B cell (primary cell): ENCODE measurements around the gene UNC13C. TPM values are rescaled to one million over a fixed set of nuclear protein-coding genes. Genes with fewer than 3 reads are reported as not detected.

ENCODE experiments used
- ATAC-seq: fragments of 200-7000 bp; cut with Tn5 transposase; one replicate; pipeline ENCODE4 v1.10.0; 2021; ENCODE audit warnings: low read depth, mild to moderate bottlenecking, moderate number of reproducible peaks, moderate library complexity
- CTCF ChIA-PET: fragments of 350-600 bp; sonication (Branson Sonifier 250); formaldehyde crosslinking; loops from one replicate; lab custom pipeline; 2021; ENCODE audit warnings: antibody characterized with exemption, inconsistent platforms; lab: Charles Lee
- POLR2A ChIA-PET: fragments of 350-600 bp; sonication (Branson Sonifier 250); formaldehyde crosslinking; loops from one replicate; lab custom pipeline; 2021; ENCODE audit warnings: antibody characterized with exemption; lab: Charles Lee
- DNase-seq: peaks from one replicate; pipeline ENCODE4 v3.0.0; 2013
- H2AFZ ChIP-seq: 2 replicates; pipeline ENCODE4 v1.6.1; 2012; ENCODE audit warnings: mild to moderate bottlenecking, low read depth, low read length; ENCODE audit not compliant: insufficient read depth, poor library complexity, severe bottlenecking
- H3K27ac ChIP-seq, 2 donors: 1 replicate in 1 of 2; 2 replicates in 1 of 2; pipeline ENCODE4 v1.5.1; 2012 to 2013; ENCODE audit warnings: low read length in 2 of 2, mild to moderate bottlenecking in 2 of 2, moderate library complexity in 1 of 2
- H3K27me3 ChIP-seq, 4 experiments: fragments of 200-600 bp in 1 of 4; sonication (generic) in 1 of 4; replicated peaks in 1 of 4; 1 replicate in 2 of 4; 2 replicates in 2 of 4; pipeline versions ENCODE4 v1.6.1 to v1.7.0; 2013 to 2016; ENCODE audit warnings: low read length in 3 of 4, mild to moderate bottlenecking in 2 of 4, mixed read lengths in 1 of 4, moderate library complexity in 1 of 4; ENCODE audit not compliant: insufficient read depth in 4 of 4, control insufficient read depth in 3 of 4; ENCODE audit errors: control extremely low read depth in 1 of 4
- H3K36me3 ChIP-seq, 2 experiments: replicated peaks in 1 of 2; 1 replicate in 1 of 2; 2 replicates in 1 of 2; pipeline versions ENCODE4 v1.6.1 to v1.7.1; 2013; ENCODE audit warnings: low read length in 1 of 2; ENCODE audit not compliant: insufficient read depth in 2 of 2, control insufficient read depth in 1 of 2; ENCODE audit errors: control extremely low read depth in 1 of 2, extremely low read depth in 1 of 2
- H3K4me1 ChIP-seq, 2 donors: fragments of 200-600 bp in 1 of 2; sonication (generic) in 1 of 2; 1 replicate in 1 of 2; 2 replicates in 1 of 2; pipeline versions ENCODE4 v1.5.1 to v1.6.1; 2013 to 2017; ENCODE audit warnings: low read length in 2 of 2; ENCODE audit not compliant: control insufficient read depth in 2 of 2, insufficient read depth in 2 of 2
- H3K4me2 ChIP-seq: replicated peaks from 2 replicates; pipeline ENCODE3; 2012; ENCODE audit warnings: mild to moderate bottlenecking, low read depth, low read length; ENCODE audit not compliant: poor library complexity, severe bottlenecking
- H3K4me3 ChIP-seq, 5 experiments: fragments of 200-600 bp in 1 of 5; sonication (generic) in 1 of 5; 1 replicate in 3 of 5; 2 replicates in 2 of 5; pipeline versions ENCODE4 v1.5.1 to v1.7.0; 2011 to 2016; ENCODE audit warnings: low read length in 4 of 5, mild to moderate bottlenecking in 4 of 5, low read depth in 2 of 5, control low read depth in 1 of 5, moderate library complexity in 1 of 5; ENCODE audit not compliant: insufficient read depth in 1 of 5; ENCODE audit errors: control extremely low read depth in 1 of 5, extremely low read depth in 1 of 5
- H3K79me2 ChIP-seq: fragments of 200-600 bp; sonication (generic); one replicate; pipeline ENCODE4 v1.6.0; 2016; ENCODE audit warnings: low read length; ENCODE audit not compliant: control insufficient read depth, insufficient read depth
- H3K9ac ChIP-seq: fragments of 200-600 bp; sonication (generic); 2 replicates; pipeline ENCODE4 v1.6.1; 2017; ENCODE audit warnings: mild to moderate bottlenecking, low read length, moderate library complexity
- H3K9me3 ChIP-seq, 3 donors: one replicate each; pipeline versions ENCODE4 v1.6.1 to v1.7.1; 2013; ENCODE audit warnings: low read length in 2 of 3; ENCODE audit not compliant: control insufficient read depth in 2 of 3, insufficient read depth in 1 of 3; ENCODE audit errors: control extremely low read depth in 1 of 3
- H4K20me1 ChIP-seq: 2 replicates; pipeline ENCODE4 v1.6.0; 2012; ENCODE audit warnings: mild to moderate bottlenecking, low read length; ENCODE audit not compliant: insufficient read depth, control insufficient read depth, poor library complexity, severe bottlenecking
- H3K27ac Mint-ChIP-seq: one replicate; pipeline ENCODE4 v1.8.0; 2021; ENCODE audit warnings: mixed read lengths
- H3K27me3 Mint-ChIP-seq: one replicate; pipeline ENCODE4 v1.8.0; 2021; ENCODE audit warnings: mixed read lengths
- H3K4me1 Mint-ChIP-seq: one replicate; pipeline ENCODE4 v1.8.0; 2021; ENCODE audit warnings: mixed read lengths
- H3K4me3 Mint-ChIP-seq: one replicate; pipeline ENCODE4 v1.8.0; 2021; ENCODE audit warnings: mixed read lengths
- H3K9me3 Mint-ChIP-seq: one replicate; pipeline ENCODE4 v1.8.0; 2022; ENCODE audit warnings: mixed read lengths; ENCODE audit not compliant: insufficient read depth
- CTCF ChIP-seq: fragments of 200-600 bp; IDR thresholded peaks from one replicate; pipeline ENCODE4 v1.8.0; 2022; ENCODE audit warnings: antibody characterized with exemption, mild to moderate bottlenecking
- EZH2 ChIP-seq: IDR thresholded peaks from 2 replicates; pipeline ENCODE4 v1.6.1; 2012; ENCODE audit warnings: borderline replicate concordance, low read depth, mild to moderate bottlenecking, moderate library complexity, low read length; ENCODE audit not compliant: insufficient read depth, poor library complexity, severe bottlenecking
- WGBS: methylation state at CpG from one replicate; pipeline ENCODE4 v1.1.5; 2013; ENCODE audit warnings: missing lambda C conversion rate; ENCODE audit not compliant: insufficient coverage; 5-methylcytosine and 5-hydroxymethylcytosine counted together
- intact Hi-C: fragments of 100-400 bp; cut with micrococcal nuclease; formaldehyde crosslinking; loops from one replicate; pipeline ENCODE4 v1.10.0; 2022
- polyA plus RNA-seq: library from polyadenylated mRNA; depleted of rRNA; stranded (reverse); fragments of >200 nt; gene quantifications from 2 replicates; pipeline ENCODE4 v1.2.3, GENCODE V29; 2012
- total RNA-seq, 2 donors: library from RNA; stranded (reverse); fragments of 120-200 nt in 1 of 2; gene quantifications; 1 replicate in 1 of 2; 2 replicates in 1 of 2; pipeline versions ENCODE4 v1.2.3 to v1.2.4, GENCODE V29; 2013 to 2022

The UNC13C gene
- total and polyA plus RNA-seq, 2 donors (not counting 1 experiment from before 2014, with no cell fraction given), result not detected

- CTCF ChIA-PET, result no interaction called here
Observed at GRCh38 chr15:54083991-54084390, 105.8 kb downstream of the UNC13C start.

GRCh38 chr15:54088837-54089236, 110.6 kb downstream of the UNC13C start:
- ATAC-seq (no peak), DNase-seq (no peak)
- Histone ChIP-seq H3K9ac (no peak overlapping the region), H3K79me2 (no peaks in the 10 kb centered on the region), H3K4me3 (no peak overlapping the region), H3K27me3 (no peaks in the 10 kb centered on the region), H3K36me3 (no peaks in the 10 kb centered on the region), H3K27ac (no peak overlapping the region), H3K9me3 (no peaks in the 10 kb centered on the region), H3K4me1 (no peaks in the 10 kb centered on the region), H2AFZ (no peak overlapping the region), H4K20me1 (no peaks in the 10 kb centered on the region), H3K4me2 (no peak overlapping the region)
- Mint-ChIP-seq H3K27ac (no peak overlapping the region), H3K27me3 (no peaks in the 10 kb centered on the region), H3K4me1 (no peaks in the 10 kb centered on the region), H3K4me3 (no peak overlapping the region), H3K9me3 (no peaks in the 10 kb centered on the region)
- POLR2A ChIA-PET, result no interaction called here
- TF ChIP-seq EZH2 (no peak), CTCF (no peak)
- intact Hi-C loops, result no loop called here
- 84% methylated on average over 2 of the region's 2 CpGs for WGBS
- CTCF ChIA-PET, result no interaction called here

More at GRCh38 chr15:54083991-54084390, 105.8 kb downstream of the UNC13C start:
- H3K4me1 ChIP-seq, result no peaks in the 10 kb centered on the region
- H3K9me3 ChIP-seq, result no peaks in the 10 kb centered on the region
- H3K27me3 ChIP-seq, result no peaks in the 10 kb centered on the region
- Mint-ChIP-seq H3K9me3 (no peaks in the 10 kb centered on the region), H3K4me1 (no peaks in the 10 kb centered on the region), H3K4me3 (no peak overlapping the region), H3K27me3 (no peaks in the 10 kb centered on the region), H3K27ac (no peak overlapping the region)
- H3K9ac ChIP-seq, result no peak overlapping the region
- no peaks in the 10 kb centered on the region for H3K36me3 ChIP-seq
- H4K20me1 ChIP-seq, result no peaks in the 10 kb centered on the region
- H3K79me2 ChIP-seq, result no peaks in the 10 kb centered on the region
- 89% methylated on average over 3 of the region's 7 CpGs for WGBS
- TF ChIP-seq CTCF (no peak), EZH2 (no peak)
- H2AFZ ChIP-seq, result no peak overlapping the region
- DNase-seq (no peak), ATAC-seq (no peak)
- intact Hi-C loops, result no loop called here
- H3K27ac ChIP-seq, result no peak overlapping the region
- POLR2A ChIA-PET, result no interaction called here
- no peak overlapping the region for H3K4me3 ChIP-seq
- H3K4me2 ChIP-seq, result no peak overlapping the region
